OCI-LY7 (cell line): ENCODE results near the gene C15orf62. TPM values are rescaled to one million over a fixed set of nuclear protein-coding genes. Genes with fewer than 3 reads are reported as not detected.

Experiments
- BruUV-seq: library from RNA; stranded (reverse); fragments of 400-500 nt; replicated peaks from 2 replicates; lab custom pipeline; 2021; lab: Mats Ljungman, UMichigan
- CTCF ChIA-PET: fragments of 300-600 bp; sonication (Branson Sonifier 250); formaldehyde crosslinking; loops from one replicate; lab custom pipeline; 2022; ENCODE audit warnings: antibody characterized with exemption; ENCODE audit not compliant: unreplicated experiment; lab: Charles Lee
- POLR2A ChIA-PET: fragments of 300-600 bp; sonication (Branson Sonifier 250); formaldehyde crosslinking; loops from one replicate; lab custom pipeline; 2022; ENCODE audit warnings: antibody characterized with exemption; lab: Charles Lee
- DNase-seq: peaks from one replicate; pipeline ENCODE4 v3.0.0-alpha.2; 2015; ENCODE audit warnings: low spot score
- H2AFZ ChIP-seq: fragments of 200-600 bp; sonication (generic), shearing (Covaris generic); 2 replicates; pipeline ENCODE4 v1.6.1; 2014; ENCODE audit warnings: mild to moderate bottlenecking, antibody characterized with exemption, low read length, moderate library complexity
- H3K27ac ChIP-seq: fragments of 200-600 bp; sonication (generic); 2 replicates; pipeline ENCODE4 v1.5.1; 2014; ENCODE audit warnings: mixed run types, low read depth, mild to moderate bottlenecking, moderate library complexity, low read length, inconsistent platforms; ENCODE audit not compliant: poor library complexity, severe bottlenecking
- H3K36me3 ChIP-seq: fragments of 200-600 bp; sonication (generic); 2 replicates; pipeline ENCODE4 v1.6.1; 2014; ENCODE audit warnings: mild to moderate bottlenecking, antibody characterized with exemption, low read length, moderate library complexity, mixed read lengths; ENCODE audit not compliant: insufficient read depth
- H3K4me1 ChIP-seq: fragments of 200-600 bp; sonication (generic); 2 replicates; pipeline ENCODE4 v1.5.1; 2014; ENCODE audit warnings: mild to moderate bottlenecking, low read length; ENCODE audit not compliant: insufficient read depth, poor library complexity, severe bottlenecking
- H3K4me2 ChIP-seq: fragments of 200-600 bp; sonication (generic); 2 replicates; pipeline ENCODE4 v1.6.1; 2014; ENCODE audit warnings: mild to moderate bottlenecking, low read length
- H3K4me3 ChIP-seq: fragments of 200-600 bp; sonication (generic); 2 replicates; pipeline ENCODE4 v1.5.1; 2014; ENCODE audit warnings: mild to moderate bottlenecking, low read depth, low read length; ENCODE audit not compliant: poor library complexity, severe bottlenecking
- H3K79me2 ChIP-seq: fragments of 200-600 bp; sonication (generic); 2 replicates; pipeline ENCODE4 v1.6.1; 2016; ENCODE audit warnings: low read depth, mild to moderate bottlenecking, low read length, moderate library complexity, mixed read lengths; ENCODE audit not compliant: insufficient read depth
- H3K9me2 ChIP-seq: fragments of 200-600 bp; sonication (generic); 2 replicates; pipeline ENCODE4 v1.6.1; 2016; ENCODE audit warnings: mild to moderate bottlenecking, low read length, mixed read lengths; ENCODE audit not compliant: insufficient read depth
- H3K9me3 ChIP-seq: fragments of 200-600 bp; sonication (generic); 2 replicates; pipeline ENCODE4 v1.6.1; 2014; ENCODE audit warnings: mild to moderate bottlenecking, mixed run types, low read length, mixed read lengths
- H4K20me1 ChIP-seq: fragments of 200-600 bp; sonication (generic); 2 replicates; pipeline ENCODE4 v1.6.1; 2014; ENCODE audit warnings: mild to moderate bottlenecking, antibody characterized with exemption, low read length, moderate library complexity, mixed read lengths; ENCODE audit not compliant: insufficient read depth
- CTCF ChIP-seq: fragments of 200-600 bp; sonication (generic); conservative IDR thresholded peaks from 2 replicates; pipeline ENCODE4 v1.5.1; 2014; ENCODE audit warnings: mild to moderate bottlenecking, antibody characterized with exemption, low read length, moderate library complexity, mixed read lengths
- EZH2phosphoT487 ChIP-seq: fragments of 200-600 bp; sonication (generic); IDR thresholded peaks from 2 replicates; pipeline ENCODE4 v1.6.1; 2018; ENCODE audit warnings: low read depth, borderline replicate concordance, mild to moderate bottlenecking, mixed run types, antibody characterized with exemption, low read length, moderate library complexity, mixed read lengths
- intact Hi-C: fragments of 100-400 bp; cut with micrococcal nuclease; formaldehyde crosslinking; loops from one replicate; pipeline ENCODE4 v1.10.0; 2022; ENCODE audit not compliant: unreplicated experiment
- total RNA-seq, 2 experiments: library from RNA; depleted of rRNA in 1 of 2; stranded (reverse); fragments of >200 nt in 1 of 2; shearing (Covaris generic) in 1 of 2; gene quantifications; 2 replicates each; pipeline ENCODE4 v1.2.3, GENCODE V29; 2014 to 2022

Gene C15orf62
- total RNA-seq, 2 experiments from 2014 or later: 2.7 to 4.7 TPM

GRCh38 chr15:40808861-40809450 lies 39.2 kb downstream of the C15orf62 start:
- ChIA-PET CTCF (no interaction called here), POLR2A (interaction anchor here (0.7 kb wide), 1 partner anchor 83 kb away, joined by 3 read pairs; no protein-coding TSS in a partner anchor)
- Histone ChIP-seq H3K27ac (no peak overlapping the region), H3K4me2 (peak overlapping the region; percentile 80), H3K79me2 (peaks cover 16% of the 10 kb centered on the region; the same call in 1 of the 2 replicates), H3K36me3 (peaks cover 12% of the 10 kb centered on the region; the same call in 1 of the 2 replicates), H2AFZ (no peak overlapping the region), H4K20me1 (no peaks in the 10 kb centered on the region), H3K4me3 (peak overlapping the region; percentile 78), H3K9me3 (no peaks in the 10 kb centered on the region), H3K9me2 (no peaks in the 10 kb centered on the region), H3K4me1 (peaks cover 19% of the 10 kb centered on the region)
- intact Hi-C loops: no loop called here
- TSS peak; percentile 44 for BruUV-seq
- TF ChIP-seq EZH2phosphoT487 (no peak), CTCF (no peak)
- DNase-seq: no peak

GRCh38 chr15:40812721-40813425 lies 43.1 kb downstream of the C15orf62 start:
- POLR2A ChIA-PET: no interaction called here
- no TSS peak for BruUV-seq

More at GRCh38 chr15:40812721-40813425, 43.1 kb downstream of the C15orf62 start:
- no peak overlapping the region for H3K4me3 ChIP-seq
- no peak overlapping the region for H3K4me2 ChIP-seq
- DNase-seq: no peak
- intact Hi-C loops: no loop called here
- H3K36me3 ChIP-seq: peaks cover 12% of the 10 kb centered on the region; the same call in 1 of the 2 replicates
- H3K9me2 ChIP-seq: no peaks in the 10 kb centered on the region
- no peak overlapping the region for H3K27ac ChIP-seq
- peaks cover 13% of the 10 kb centered on the region for H3K4me1 ChIP-seq
- H4K20me1 ChIP-seq: no peaks in the 10 kb centered on the region
- H2AFZ ChIP-seq: no peak overlapping the region
- CTCF ChIA-PET: no interaction called here
- H3K9me3 ChIP-seq: no peaks in the 10 kb centered on the region
- no peak for TF ChIP-seq EZH2phosphoT487
- TF ChIP-seq CTCF: no peak
- peaks cover 4% of the 10 kb centered on the region; the same call in 1 of the 2 replicates for H3K79me2 ChIP-seq
